GM18498 (cell line): ENCODE data around the gene EIF3K.

ENCODE experiments used
- ATAC-seq: cut with Tn5 transposase; IDR thresholded peaks from one replicate; pipeline ENCODE4 v1.9.1; 2021; ENCODE audit warnings: mild to moderate bottlenecking, moderate library complexity; ENCODE audit not compliant: unreplicated experiment

The EIF3K gene

DNA sequence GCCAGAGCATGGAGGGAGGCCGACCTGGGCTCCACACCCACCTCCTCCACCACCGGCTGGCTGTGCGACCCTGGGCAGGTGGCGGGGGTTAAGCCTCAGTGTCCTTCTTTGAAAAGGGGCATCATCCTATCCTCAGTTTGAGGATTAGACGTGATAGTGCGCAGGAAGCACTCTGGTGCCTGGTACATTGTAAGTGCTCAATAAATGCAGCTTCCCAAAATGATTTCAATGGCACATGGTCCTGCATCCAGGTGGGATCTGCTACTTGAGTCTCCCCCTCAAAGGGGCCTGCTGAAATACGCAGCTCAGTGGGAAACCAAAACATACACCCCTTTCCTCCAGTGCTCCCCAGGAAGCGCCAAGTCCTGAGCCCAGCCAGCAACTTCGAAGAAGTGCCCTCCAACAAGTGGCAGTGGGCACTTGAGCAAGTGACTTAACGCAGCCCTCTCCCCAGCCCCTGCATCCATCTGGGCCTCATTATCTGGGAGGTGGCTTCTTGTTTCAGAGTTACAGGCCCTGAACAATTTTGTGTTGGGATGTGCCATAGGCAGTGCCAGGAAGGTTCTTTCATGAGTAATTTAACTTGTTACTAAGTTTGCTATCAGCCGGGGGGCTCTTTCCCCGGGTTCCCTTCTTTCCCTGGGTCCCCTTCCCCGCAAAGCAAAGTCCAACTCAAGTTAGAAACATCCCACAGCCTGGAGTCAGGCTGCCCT, 46.4 kb downstream of the EIF3K start:
- no peak for ATAC-seq

DNA sequence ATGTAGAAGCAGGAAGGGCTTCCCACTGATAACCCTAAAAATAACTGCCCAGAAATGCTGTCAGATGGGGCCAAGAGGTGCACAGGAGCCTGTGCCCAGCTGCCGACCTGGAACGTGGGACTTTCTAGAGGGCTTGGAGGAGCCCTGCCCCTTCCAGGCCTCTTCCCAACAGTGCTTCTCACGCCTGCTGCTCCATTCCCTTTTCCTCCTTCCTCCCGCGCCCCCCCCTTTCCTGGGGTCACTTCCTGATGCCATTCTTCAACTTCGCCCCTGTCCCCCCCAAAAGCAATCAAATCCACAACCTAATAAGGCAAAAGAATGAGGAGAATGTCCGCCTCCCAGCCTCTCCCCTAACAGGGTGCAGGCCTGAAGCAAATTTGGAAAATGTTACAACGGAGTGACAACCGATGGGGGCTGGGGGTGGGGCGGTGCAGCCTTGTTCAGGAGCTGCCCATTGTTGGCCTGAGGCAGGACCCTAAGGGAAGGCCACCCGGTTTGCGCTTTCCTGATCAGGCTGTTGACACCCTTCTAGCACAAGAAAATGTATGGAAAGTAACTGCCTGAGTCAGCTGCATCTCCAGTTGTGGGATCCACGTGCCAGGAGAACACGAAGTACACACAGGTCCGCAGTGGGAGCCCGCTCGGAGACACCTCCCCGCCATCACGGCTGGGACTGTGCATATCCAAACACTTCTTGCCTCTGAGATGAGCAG, 47.1 kb downstream of the EIF3K start:
- ATAC-seq = no peak

DNA sequence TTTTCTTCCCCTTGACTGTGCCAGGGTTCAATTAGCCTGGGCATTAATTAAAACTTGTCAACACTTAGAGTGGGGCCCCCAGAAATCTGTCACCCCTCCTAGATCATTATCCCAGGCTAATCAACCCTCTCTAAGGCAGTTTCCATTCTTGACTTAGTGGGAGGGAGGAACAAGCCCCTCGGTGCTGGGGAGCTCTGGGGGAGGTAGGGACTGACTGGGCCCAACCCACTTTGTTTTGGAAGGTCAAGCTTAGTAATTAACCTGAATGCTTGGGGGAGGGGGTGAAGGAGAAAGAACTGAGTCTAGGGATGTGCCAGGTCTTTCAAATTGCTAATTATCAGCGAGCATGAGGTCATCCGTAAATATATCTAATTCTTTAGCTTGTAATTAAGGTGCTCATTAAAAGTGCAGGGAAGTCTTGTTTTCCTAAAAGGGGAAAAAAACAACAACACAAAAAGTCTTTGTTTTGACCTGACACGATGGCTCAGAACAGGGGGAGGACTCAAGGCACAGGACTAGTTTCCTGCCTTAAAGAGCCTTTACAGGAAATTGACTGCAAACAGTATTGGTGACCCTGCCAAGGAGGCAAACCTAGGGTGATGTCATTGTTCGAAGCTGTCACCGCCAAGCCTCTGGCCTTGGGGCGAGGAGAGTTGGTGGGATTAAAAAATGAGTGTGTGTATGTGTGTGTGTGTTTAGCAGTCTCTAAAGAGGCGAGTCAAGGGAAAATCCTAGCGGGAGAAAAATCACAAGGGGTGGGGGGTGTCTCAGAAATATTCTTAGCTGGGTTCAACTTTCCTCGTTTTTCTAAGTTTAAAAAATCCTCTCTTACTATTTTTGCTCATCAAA, 47.9 kb downstream of the EIF3K start:
- ATAC-seq = no peak

GRCh38 chr19:38667661-38668171, 48.7 kb downstream of the EIF3K start:
- ATAC-seq = no peak

- no peak for ATAC-seq
These were observed 50.6 kb downstream of the EIF3K start for GRCh38 chr19:38669552-38669951.

- no peak for ATAC-seq
These were observed 52.0 kb downstream of the EIF3K start for GRCh38 chr19:38670921-38671398.

- no peak for ATAC-seq
These were observed 52.7 kb downstream of the EIF3K start for GRCh38 chr19:38671654-38672053.

DNA sequence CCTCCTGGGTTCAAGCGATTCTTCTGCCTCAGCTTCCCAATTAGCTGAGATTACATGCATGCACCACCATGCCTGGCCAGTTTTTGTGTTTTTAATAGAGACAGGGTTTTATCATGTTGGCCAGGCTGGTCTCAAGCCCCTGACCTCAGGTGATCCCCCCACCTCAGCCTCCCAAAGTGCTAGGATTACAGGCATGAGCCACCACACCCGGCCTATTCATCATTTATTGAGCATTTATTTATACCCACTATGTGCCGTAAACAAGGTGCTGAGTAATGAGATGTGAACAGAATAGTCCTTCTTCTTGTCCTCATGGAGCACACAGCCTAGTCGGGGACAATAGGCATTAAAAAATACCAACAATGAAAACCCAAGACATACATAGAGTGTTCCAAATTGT, 54.0 kb downstream of the EIF3K start:
- ATAC-seq = no peak

DNA sequence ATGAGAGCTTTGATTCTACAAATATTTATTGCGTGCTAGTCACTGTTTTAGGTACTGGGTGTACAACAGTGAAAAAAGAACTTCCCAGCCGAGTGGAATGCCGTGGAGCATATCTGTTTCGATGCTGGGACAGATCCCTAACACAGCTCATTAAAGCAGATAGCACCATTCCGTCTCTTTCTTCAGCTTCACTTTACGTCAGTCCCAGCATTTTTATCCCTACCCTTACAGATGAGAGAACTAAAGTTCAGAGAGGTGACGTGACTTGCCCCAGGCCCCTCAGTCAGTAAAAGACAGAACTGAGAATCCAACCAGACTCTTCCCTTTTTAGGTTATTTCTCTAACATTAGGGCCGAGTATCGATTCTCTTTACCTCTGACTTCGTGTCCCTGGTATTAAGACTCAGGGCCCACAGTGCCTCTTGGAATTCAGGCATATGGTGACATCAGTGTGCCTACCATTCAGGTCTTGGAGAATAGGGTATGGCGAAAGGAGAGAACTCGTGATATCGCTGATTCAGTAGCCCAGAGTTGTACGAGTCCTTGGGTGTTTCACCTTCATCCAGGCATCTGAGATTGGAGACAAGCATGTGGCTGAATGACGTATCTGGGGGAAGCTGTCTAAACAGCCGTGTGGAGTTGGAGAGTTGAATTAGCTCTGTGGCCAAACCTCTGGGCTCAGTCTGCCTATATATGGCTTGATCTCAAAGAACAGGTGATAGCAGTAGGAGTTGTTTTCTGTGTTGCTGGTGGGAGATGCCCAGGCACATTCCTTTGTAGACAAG, 55.6 kb downstream of the EIF3K start:
- ATAC-seq = no peak

DNA sequence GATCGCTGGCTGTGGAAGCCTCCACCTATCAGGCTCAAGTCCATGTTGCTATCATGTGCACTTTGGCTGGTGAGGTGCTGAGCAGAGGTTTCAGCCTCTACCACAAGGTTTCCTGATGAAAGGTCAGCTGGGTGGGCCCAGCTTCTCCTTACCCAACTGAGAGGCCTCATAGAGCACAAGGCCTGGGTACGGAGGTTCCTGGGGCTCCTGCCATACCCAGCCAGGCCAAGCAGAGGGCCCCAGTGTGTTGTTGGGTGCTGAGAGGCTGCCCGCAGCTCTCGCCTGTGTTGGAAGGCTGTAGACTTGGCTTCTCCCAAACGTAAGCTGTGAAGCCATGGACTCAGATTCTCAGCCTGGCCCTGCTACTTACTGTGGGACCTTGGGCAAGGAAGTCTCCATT, 56.6 kb downstream of the EIF3K start:
- no peak for ATAC-seq

GRCh38 chr19:38676023-38676877, 57.3 kb downstream of the EIF3K start:
- no peak for ATAC-seq

DNA sequence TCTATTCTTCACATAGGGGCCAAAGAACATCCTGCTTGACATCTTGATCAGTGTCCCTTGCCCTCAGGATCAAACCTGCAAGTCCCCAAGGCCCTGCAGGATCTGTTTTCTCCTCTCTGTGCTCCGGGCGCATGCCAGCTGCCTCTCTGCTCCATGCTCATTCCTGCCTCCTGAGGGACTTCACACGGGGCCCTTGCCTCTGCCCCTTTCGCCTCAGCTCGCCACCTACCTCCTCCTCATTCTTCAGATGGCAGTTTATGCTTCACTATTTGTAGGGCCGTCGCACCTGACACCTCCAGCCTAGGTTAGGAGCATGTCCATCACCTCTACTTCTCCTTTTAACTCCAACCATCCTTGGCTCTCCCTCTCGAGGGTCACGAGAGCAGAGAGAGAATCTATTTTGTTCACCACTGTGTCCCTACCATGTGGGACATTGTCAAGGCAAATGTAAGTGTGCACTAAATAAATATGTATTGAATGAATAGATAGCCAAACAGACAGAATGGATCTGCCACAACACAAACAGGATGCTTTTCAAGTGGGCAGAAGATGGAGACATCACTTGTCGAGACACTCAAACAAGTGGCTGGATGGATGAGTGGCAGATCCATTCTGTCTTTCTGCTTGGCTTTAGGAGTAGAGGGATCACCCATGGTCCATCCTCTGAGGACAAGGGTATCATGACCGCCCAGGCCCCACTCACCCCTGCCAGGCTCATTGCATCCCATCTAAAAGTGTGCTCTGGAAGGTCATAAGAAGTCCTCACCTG, 58.1 kb downstream of the EIF3K start:
- ATAC-seq = no peak

- no peak for ATAC-seq
These were observed 59.4 kb downstream of the EIF3K start for GRCh38 chr19:38678217-38678890.

- ATAC-seq = no peak
These were observed 60.0 kb downstream of the EIF3K start for GRCh38 chr19:38678891-38679494.

DNA sequence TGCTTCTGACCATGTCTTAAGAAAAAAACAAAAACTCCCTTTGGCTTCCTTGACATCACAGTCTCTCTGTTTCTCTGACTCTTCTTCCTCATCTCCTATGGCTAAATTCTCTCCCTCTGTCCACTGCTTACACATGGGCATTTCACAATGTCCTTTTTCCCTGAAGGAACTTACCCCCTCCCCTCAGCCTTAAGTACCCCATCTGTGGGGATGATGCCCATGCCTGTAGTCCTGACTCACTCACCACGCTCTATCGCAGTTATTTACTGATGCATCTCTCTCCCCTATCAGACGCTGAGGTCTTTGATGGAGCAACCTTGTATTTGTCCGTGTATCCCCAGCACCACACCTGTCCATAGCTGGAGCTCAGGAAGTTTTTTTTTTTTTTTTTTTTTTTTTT, 60.9 kb downstream of the EIF3K start:
- no peak for ATAC-seq

GRCh38 chr19:38682195-38682867, 63.3 kb downstream of the EIF3K start:
- no peak for ATAC-seq

DNA sequence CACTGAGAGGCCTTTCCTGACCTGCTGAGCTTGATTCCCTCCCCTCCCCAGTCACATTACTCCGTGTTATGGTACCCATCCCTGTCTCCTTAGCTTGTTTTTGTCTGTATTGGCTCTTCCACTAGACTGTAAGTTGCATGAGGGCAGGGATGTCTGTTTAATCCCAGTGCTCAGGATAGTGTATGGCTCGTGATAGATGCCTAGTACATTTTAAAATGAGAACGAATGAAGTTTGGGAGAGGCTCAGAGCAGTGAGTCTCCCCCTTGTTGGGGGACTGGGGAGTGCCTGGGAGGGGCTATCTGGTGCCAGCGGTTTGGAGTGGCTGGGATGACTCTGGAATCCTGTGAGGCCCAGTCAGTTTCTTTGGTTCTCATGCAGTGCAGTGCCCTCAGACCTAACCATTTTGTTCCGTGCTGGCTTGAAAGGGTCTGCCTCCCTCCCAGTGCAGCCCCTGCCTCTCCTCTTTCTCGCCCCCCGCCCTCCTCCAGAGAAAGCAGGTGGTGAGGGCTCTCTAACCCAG, 63.9 kb downstream of the EIF3K start:
- no peak for ATAC-seq
